Activated CD4-positive, CD25-positive, alpha-beta regulatory T cell (primary cell): ENCODE results near the gene EXOC4.
"Not testable (repeated sequence)": the region's sequence is repeated elsewhere in the genome, so short reads cannot be mapped to it uniquely, and the experiment has no call there.

Source experiments
- DNase-seq, 4 experiments: peaks; one replicate each; lab custom pipeline; 2025; lab: John Stamatoyannopoulos, UW

EXOC4 gene

GRCh38 chr7:133985300-133985699, 732.4 kb downstream of the EXOC4 start:
- DNase-seq, result no peak

DNA sequence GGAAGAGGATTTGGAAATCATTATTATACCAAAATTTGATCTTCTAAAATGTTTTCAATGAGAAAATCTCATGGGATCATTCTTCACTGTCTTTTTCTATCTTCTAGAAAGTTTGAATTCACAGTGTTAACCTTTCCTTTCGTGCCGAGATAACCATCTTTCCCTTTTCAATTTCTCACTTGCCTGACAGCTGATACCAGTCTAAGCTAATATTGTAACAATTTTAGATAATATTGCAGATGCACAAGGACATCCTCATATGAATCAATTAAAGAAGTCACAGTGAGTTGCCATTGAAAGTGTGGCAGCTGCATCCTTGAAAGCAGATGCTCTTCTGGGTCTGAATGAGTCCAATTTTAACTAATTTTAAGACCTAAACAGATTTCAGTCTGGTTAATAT, 734.7 kb downstream of the EXOC4 start:
- DNase-seq, result no peak

- no peak for DNase-seq
These were observed 740.7 kb downstream of the EXOC4 start for GRCh38 chr7:133993547-133993946.

- not testable (repeated sequence) for DNase-seq
These were observed 741.2 kb downstream of the EXOC4 start for GRCh38 chr7:133994100-133994499.

DNA sequence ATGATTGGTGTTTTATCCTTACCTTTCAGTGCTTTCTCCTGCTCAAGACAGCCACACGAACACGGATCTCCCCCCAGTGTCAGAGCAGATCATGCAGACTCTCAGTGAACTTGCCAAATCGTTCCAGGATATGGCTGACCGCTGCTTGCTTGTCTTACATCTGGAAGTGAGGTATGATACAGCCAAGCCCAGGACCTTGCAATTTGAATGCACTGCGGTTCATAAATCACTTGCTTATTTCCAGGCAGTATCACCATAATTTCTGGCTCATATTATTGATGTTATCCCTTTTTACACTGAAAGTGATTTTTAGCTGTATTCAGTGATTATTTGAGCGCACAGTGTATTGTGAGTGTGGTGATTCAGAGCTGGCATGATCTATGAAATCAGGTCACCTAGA, 744.6 kb downstream of the EXOC4 start:
- DNase-seq, result no peak

DNA sequence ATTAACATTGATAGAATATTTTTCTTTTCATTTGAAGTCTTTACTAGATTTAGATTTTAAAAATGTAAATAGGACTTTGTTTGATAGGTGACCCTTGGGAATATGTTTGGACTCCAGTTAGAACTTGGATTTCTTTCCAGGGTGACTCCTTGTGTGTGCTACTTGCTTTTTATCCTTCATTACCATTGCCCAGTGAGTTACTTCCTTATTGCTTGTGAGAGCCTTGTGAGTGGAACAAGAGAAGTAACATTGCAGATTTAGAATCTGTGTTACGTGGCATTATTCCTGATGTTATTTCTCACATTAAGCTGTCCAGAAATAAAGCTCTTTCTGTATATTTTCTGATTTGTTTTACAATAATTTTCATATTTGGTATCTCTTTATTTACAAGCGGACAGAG, 746.3 kb downstream of the EXOC4 start:
- DNase-seq, result no peak

- no peak for DNase-seq
These were observed 752.1 kb downstream of the EXOC4 start for GRCh38 chr7:134004829-134005505.

- no peak for DNase-seq
These were observed 756.6 kb downstream of the EXOC4 start for GRCh38 chr7:134009314-134010110.

DNA sequence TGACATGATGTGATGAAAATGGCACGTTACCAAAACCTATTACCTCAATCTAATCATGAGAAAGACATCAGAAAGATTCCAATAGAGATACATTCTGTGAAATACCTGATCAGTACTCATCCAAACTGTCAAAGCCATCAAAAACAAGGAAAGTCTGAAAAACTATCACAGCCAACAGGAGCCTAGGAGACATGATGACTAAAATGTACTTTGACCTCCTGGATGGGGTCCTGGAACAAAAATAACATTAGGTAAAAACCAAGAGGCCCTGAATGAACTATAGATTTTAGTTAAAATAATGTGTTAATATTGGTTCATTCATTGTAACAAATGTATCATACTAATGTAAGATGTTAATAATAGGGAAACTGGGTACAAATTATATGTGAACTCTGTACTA, 760.4 kb downstream of the EXOC4 start:
- DNase-seq, result no peak

DNA sequence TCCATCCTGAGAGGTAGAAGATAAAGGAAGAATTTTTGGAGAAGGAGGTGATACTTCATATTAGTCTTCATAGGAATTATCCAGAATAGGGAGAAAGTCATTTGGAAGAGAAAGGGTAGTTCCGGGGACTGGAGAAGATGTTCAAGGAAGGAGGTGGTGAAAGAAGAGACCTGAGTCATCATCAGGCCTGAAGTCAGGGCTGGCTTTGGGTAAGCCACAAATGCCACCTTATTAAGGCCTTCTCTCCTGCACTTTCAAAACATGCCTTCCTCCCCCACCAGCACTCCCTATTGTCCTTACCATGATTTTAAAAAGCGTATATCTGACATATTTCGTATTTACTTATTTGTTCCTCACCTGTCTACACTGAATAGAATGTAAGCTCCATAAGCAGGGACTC, 762.1 kb downstream of the EXOC4 start:
- no peak for DNase-seq

- DNase-seq, result no peak
These were observed 763.5 kb downstream of the EXOC4 start for GRCh38 chr7:134016223-134016941.

DNA sequence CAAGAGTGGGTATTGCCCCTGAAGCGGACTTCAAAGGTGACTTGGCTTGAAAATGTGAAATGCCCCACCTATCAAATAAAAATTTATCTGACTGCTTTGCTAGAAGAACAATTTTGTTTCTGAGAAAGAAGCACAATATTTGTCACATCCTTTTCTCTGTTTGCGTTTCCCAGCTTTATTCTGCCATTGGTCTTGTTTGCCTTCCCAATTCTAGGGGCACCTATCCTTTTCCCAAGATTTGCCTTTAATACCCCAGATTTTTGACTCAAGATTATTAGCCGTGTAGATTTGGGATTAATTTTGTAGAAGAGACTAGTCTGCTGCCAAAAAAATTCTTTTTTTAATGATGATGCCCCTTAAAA, 764.0 kb downstream of the EXOC4 start:
- no peak for DNase-seq

DNA sequence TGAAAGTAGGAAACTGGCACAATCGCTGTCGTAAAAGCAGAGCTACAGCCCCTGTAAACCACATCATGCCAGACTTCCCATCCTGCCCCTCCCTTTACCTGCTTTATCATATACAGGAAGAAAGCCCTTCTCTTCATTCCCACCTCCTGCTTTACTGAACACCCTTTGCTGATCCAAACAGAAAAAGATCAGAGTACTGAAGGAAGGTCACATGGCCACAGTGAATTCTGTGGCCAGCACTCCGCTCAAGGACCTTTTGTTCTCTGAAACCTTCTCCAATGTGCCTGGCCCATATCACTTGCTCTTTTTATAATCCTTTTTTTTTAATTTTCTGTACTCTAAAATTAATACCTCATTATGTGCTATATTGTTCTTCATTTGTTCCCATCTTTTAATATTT, 765.4 kb downstream of the EXOC4 start:
- no peak for DNase-seq

DNA sequence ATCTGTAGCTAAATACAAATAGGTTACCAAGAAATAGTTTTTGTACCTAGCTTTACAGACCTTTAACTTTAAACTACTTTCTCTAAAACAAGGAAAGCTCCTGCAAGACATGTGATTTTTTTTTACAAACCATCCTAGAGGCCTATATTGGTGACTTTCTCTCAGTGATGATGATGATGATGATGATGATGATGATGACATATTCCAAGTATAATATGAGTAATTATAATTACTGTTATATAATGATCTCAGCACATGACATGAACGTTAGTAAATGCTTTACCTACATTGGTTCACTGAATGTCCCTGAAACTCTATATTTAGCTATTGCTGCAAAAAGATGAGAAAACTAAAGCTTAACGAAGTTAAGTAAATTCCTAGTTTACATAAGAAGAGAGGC, 766.4 kb downstream of the EXOC4 start:
- DNase-seq, result no peak

DNA sequence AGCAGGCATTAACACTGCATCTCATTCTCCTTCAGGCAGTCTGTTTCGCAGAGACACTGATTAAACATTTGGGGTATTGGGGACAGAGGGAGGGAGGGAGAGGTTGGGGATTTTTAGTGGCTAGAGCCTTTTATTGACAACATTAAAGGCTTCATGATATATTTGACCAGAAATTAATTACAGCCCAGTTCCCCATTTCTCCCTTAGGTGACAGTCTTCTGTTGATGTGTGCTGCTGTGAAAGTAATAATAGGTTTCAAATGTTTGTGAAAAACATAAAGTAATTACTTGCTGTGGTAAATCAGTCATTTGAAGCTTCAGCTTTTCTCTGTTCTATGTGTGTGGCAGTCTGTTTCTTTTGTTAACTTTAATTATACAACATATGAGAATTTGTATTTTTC, 769.0 kb downstream of the EXOC4 start:
- no peak for DNase-seq

DNA sequence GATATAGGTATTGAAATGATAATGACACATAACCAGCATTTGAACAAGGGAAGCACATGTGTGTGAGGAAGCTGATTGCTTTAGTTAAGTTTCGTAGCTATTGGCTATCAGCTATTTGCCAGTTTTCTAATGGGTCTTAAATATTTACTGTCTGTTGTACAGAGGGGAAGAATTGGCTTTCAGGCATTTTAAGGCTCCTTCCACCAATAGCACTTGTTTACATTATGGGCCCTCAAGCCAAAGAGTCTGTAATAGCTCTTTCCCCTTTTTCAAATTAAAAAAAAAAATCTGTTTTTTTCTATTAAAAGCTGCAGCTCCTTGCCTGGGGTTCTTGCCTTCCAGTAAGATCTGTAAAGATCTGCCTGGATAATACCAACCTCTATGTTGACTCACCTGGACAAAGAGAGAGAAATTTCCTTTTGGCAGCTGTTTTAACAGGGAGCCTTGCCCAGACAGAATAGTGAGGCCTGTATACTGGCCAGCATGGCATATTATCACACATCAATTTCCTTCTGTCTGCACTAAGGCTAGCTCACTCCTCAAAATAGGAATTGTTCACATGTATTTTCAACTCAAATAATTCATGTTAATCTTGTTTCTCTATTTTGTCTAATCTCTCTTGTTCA, 769.5 kb downstream of the EXOC4 start:
- DNase-seq, result no peak

DNA sequence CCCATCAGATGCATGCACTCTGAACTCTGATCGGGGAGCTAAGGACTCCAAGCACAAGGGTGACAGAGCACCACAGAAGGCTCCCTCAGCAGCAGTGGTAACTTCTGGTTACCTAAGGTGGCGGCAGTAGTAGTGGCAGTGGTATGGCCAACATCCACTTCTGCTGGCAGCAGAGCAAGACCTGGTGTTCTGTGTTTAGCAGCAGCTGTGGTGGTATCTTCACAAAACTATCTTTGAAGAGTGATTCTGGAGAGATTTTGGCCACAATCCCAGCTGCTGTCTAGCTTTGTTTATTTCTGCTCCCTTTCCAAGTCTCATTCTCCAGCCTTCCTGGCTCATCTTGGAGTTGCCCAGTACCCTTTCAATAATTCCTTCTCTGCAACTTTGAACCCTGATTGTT, 771.9 kb downstream of the EXOC4 start:
- DNase-seq, result no peak

DNA sequence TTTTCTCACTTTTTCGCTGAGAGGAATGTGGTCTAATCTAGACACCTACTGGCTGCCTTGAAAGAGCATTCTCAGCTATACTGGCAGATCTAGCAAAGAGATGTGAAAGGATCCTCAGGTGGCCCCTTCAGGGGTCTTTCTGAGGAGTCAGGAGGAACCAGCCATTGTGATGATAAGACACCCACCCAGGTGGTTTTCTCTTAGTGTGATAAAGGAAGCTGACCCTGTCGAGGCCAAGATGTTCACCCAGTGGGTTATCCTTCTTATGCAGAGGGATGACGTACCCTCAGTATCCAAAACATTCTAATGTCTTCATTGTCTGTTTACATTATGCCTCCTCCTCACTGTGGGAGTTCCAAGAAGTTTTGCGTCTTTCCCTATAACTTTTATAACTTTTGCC, 776.0 kb downstream of the EXOC4 start:
- DNase-seq, result no peak

DNA sequence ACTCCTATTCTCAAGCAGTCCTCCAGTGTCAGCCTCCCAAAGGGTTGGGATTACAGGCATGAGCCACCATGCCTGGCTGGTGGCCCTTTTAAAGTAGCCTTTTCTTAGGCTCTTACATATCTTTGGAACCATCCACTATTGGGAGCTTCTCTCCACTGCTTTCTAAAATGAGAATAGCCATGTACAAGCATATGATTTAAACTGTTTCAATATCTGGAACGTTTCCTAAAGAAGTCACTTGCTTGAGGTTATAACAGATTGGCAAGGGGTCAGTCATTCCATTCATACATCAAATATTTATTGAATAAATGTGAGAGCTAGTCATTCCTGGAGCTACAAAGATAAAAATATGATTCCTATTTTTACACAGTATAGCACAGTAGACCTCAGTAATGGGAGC, 776.9 kb downstream of the EXOC4 start:
- no peak for DNase-seq

DNA sequence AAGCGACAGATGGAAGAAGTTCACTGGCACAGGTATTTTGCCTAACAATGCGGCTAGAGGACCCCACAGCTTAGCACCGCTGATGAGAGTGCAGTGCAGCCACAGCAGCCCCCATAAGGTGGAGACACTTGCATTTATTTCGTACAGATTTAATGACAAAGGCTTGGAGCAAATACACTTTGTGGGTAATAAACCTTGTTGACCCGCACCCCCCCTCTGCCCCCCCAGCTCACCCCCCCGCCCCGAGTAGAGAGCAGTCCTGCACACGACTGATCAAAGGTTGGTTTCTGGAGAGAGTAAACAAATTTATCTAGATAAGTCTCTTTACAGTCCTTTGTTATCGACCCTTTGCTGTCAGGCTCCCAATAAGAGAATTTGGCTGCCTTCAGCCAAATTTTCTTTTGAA, 777.6 kb downstream of the EXOC4 start:
- DNase-seq, result no peak

DNA sequence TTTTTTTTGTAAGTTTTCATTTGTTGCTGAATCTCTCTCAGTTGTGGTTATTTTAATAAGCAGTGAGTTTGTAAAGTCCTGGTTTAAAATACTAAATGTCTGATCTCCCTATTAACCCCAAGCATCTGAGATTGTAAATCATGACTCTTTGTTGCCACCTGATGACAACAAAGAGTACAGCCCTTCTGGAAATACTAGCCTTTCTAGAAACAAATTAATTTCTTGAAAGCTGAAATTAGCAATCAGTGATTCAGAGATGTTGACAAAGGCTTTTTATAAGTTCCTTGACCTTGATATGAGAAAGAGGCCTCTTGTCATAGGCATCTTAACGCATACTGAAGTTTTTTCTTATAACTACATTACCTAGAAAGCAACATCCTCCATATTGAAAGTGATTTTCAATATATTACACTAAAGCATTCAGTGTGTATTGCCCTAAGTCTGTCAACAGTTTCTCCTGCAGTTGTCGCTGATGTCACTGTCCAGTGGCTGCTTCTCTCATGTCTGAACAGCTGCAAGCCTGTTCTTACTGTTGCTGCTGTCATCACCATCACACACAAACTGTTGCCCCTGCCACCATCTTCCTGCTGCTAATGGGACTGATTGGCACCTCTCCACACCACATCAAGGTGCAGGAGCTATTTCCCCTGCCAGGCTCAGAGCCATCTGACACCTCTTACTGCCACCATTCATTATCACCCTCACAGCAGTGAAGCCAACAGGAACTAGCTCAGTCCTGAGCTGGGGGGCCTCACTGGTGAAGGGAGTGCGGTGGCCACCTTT, 779.1 kb downstream of the EXOC4 start:
- DNase-seq, result no peak

GRCh38 chr7:134034652-134035051, 781.8 kb downstream of the EXOC4 start:
- DNase-seq, result no peak
